Pulmonary artery endothelial cell (primary cell): ENCODE data around the gene VPS54. TPM values are rescaled to one million over a fixed set of nuclear protein-coding genes. Genes with fewer than 3 reads are reported as not detected.
"Not testable (repeated sequence)": the region's sequence is repeated elsewhere in the genome, so short reads cannot be mapped to it uniquely, and the experiment has no call there.

Experiments
- DNase-seq: peaks from one replicate; pipeline ENCODE4 v3.0.0-alpha.2; 2011; ENCODE audit warnings: low read depth, low spot score
- total RNA-seq: library from RNA; depleted of rRNA; stranded (reverse); fragments of >200 nt; gene quantifications from 2 replicates; pipeline ENCODE4 v1.2.3, GENCODE V29; 2014

Gene VPS54
- total RNA-seq, 1 donor from 2014 or later: 17.6 TPM

GRCh38 chr2:63994329-63995070, 24.7 kb downstream of the VPS54 start:
- DNase-seq: not testable (repeated sequence)

- DNase-seq: no peak
Measured at GRCh38 chr2:63993871-63994270, 25.4 kb downstream of the VPS54 start.

- DNase-seq: not testable (repeated sequence)
Measured at GRCh38 chr2:63993130-63993584, 26.1 kb downstream of the VPS54 start.

GRCh38 chr2:63992061-63992685, 27.1 kb downstream of the VPS54 start:
- peak; percentile 43 for DNase-seq

DNA sequence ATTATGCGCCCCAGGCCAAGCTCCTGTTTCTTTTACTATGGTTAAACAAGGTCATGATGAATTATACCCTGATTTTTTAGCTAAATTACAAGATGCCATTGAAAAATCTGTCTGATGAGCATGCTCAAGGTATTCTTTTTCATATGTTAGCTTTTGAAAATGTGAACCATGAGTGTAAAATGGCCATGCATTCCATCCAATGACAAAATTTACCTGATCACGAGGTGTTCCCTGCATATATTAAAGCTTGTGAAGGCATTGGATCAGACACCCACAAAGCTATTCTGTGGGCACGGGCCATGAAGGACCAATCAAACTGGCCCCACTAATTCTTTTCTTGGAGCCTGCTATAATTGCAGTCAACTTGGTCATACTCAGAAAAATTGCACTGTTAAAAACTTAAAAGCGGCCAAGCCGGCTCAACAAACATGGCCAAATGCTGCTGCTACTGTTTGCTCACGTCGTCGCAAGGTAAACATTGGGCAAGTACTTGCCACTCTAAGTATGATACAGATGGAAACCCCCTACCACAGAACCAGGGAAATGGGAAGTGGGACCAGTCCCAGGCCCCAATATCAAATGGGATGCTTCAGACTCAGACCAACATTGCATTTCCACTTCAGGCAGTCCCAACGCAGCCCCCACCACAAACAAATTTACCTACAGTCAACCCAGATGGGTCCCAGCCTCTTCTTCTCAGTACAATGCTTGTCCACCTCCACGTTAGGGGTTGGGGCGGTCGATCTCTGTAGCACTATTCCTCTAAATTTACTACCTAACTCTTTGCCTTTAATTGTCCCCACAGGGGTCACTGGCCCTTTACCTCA, 27.8 kb downstream of the VPS54 start:
- DNase-seq: not testable (repeated sequence)

GRCh38 chr2:63990072-63990471, 29.2 kb downstream of the VPS54 start:
- no peak for DNase-seq

DNA sequence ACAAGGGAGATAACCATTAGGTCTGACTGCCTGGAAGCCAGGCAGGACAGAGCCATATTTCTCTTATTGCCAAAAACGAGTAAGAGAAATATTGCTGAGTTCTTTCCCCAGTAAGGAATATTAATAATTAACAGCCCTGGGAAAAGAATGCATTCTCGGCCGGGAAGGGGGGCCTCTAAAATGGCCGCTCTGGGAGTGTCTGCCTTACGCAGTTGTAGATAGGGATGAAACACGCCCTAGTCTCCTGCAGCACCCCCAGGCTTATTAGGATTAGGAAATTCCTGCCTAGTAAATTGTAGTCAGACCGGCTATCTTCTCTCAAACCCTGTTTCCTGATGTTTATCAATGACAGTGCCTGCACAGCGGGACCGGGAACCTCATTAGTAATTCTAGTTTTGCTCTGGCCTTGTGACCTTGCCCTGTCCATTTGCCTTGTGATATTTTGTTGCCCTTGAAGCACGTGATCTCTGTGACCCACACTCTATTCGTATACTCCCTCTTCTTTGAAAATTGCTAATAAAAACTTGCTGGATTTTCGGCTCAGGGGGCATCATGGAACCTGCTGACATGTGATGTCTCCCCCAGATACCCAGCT, 30.3 kb downstream of the VPS54 start:
- not testable (repeated sequence) for DNase-seq

- no peak for DNase-seq
Measured at GRCh38 chr2:63984606-63985359, 34.4 kb downstream of the VPS54 start.

- no peak for DNase-seq
Measured at GRCh38 chr2:63983986-63984605, 35.1 kb downstream of the VPS54 start.

- DNase-seq: no peak
Measured at GRCh38 chr2:63982335-63982734, 36.9 kb downstream of the VPS54 start.

DNA sequence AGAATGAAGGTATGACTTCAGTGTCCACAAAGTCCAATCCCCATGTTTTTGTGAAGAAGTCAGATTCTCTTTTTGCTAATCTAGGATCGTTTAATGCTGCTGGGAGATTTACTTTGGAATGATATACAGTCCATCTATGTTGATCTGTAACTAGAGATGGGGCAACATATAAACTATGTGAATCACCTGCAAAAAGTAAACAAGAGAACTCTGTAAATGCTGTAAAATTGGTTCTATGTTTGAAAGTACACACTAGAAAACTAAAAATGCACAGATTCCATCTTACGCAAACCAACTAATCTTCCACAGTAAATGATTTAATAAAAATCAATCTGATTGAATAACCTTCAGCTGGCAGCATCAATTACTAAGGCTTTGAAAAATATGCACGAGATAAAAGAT, 37.5 kb downstream of the VPS54 start:
- DNase-seq: no peak

- no peak for DNase-seq
Measured at GRCh38 chr2:63980794-63981193, 38.4 kb downstream of the VPS54 start.

- DNase-seq: no peak
Measured at GRCh38 chr2:63977904-63978303, 41.3 kb downstream of the VPS54 start.

DNA sequence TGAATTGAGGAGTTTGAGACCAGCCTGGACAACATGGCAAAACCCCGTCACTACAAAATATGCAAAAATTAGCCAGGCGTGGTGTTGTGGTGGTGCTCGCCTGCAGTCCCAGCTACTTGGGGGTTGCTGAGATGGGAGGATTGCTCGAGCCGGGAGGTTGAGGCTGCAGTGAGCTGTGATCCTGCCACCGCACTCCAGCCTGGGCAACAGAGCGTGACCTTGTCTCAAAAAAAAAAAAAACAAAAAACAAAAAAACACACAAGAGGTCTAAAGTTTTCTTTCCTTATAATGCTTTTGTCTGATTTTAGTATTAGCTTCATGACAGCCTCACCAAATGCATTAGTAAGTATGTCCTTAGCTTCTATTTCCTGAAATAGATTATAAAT, 43.1 kb downstream of the VPS54 start:
- DNase-seq: no peak

- DNase-seq: no peak
Measured at GRCh38 chr2:63975437-63976124, 43.6 kb downstream of the VPS54 start.

GRCh38 chr2:63975036-63975435, 44.2 kb downstream of the VPS54 start:
- DNase-seq: not testable (repeated sequence)

DNA sequence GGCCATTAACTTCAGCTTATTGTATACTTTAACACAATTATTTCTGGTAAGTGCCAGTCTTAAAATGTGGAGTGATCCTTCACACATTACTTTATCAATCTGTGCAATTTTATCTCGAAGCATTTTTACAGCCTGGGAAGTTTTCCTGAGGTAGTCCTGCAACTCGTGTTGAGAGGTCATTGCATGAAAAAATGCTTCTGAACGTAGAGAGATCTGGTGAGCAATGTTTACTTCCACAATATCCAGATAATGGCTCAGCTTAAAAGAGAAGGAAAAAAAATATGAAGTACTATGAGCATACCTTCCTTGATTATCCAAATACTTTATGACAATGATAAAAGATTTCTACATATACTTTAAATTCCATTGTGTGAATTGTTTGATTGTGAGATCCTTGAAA, 57.0 kb downstream of the VPS54 start:
- no peak for DNase-seq

GRCh38 chr2:63950414-63950813, 68.8 kb downstream of the VPS54 start:
- no peak for DNase-seq

DNA sequence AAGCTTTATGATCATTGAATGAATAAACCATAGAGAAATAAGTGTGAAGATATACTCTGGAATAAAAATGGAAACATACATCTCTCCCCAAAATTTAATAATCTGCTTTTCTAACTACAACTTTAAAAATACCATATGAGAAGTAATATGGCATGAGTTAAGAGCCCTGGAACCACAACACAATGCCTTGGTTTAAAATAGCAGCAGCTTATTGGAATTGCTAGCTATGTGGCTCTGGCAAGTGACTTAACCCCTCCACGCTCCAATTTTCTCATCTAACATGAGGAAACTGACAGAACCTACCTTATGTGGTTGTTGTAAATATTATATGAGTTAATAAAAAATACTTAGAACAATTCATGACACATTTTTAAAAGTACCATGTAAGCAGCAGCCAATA, 76.4 kb downstream of the VPS54 start:
- DNase-seq: no peak

DNA sequence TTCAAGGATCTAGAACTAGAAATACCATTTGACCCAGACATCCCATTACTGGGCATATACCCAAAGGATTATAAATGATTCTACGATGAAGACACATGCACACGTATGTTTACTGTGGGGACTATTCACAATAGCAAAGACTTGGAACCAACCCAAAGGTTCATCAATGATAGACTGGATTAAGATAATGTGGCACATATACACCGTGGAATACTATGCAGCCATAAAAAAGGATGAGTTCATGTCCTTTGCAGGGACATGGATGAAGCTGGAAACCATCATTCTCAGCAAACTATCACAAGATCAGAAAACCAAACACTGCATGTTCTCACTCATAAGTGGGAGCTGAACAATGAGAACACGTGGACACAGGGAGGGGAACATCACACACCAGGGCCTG, 87.1 kb downstream of the VPS54 start:
- not testable (repeated sequence) for DNase-seq
